ENCODE results near the gene AFAP1L1. TPM values are rescaled to one million over a fixed set of nuclear protein-coding genes. Genes with fewer than 3 reads are reported as not detected.

AFAP1L1 gene
- total RNA-seq, 4 donors from 2014 or later = 48.8 to 99.8 (median 70.3) TPM

GRCh38 chr5:149280124-149280523 lies 8.5 kb downstream of the AFAP1L1 start:
- TF ChIP-seq, protein P1, sequence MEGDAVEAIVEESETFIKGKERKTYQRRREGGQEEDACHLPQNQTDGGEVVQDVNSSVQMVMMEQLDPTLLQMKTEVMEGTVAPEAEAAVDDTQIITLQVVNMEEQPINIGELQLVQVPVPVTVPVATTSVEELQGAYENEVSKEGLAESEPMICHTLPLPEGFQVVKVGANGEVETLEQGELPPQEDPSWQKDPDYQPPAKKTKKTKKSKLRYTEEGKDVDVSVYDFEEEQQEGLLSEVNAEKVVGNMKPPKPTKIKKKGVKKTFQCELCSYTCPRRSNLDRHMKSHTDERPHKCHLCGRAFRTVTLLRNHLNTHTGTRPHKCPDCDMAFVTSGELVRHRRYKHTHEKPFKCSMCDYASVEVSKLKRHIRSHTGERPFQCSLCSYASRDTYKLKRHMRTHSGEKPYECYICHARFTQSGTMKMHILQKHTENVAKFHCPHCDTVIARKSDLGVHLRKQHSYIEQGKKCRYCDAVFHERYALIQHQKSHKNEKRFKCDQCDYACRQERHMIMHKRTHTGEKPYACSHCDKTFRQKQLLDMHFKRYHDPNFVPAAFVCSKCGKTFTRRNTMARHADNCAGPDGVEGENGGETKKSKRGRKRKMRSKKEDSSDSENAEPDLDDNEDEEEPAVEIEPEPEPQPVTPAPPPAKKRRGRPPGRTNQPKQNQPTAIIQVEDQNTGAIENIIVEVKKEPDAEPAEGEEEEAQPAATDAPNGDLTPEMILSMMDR (IDR thresholded peaks at IDR 0.05; ENCODE audit: low read depth) = no peak

GRCh38 chr5:149280802-149281201 lies 9.1 kb downstream of the AFAP1L1 start:
- TF ChIP-seq, protein P1 (IDR thresholded peaks at IDR 0.05; ENCODE audit: low read depth) = no peak

DNA sequence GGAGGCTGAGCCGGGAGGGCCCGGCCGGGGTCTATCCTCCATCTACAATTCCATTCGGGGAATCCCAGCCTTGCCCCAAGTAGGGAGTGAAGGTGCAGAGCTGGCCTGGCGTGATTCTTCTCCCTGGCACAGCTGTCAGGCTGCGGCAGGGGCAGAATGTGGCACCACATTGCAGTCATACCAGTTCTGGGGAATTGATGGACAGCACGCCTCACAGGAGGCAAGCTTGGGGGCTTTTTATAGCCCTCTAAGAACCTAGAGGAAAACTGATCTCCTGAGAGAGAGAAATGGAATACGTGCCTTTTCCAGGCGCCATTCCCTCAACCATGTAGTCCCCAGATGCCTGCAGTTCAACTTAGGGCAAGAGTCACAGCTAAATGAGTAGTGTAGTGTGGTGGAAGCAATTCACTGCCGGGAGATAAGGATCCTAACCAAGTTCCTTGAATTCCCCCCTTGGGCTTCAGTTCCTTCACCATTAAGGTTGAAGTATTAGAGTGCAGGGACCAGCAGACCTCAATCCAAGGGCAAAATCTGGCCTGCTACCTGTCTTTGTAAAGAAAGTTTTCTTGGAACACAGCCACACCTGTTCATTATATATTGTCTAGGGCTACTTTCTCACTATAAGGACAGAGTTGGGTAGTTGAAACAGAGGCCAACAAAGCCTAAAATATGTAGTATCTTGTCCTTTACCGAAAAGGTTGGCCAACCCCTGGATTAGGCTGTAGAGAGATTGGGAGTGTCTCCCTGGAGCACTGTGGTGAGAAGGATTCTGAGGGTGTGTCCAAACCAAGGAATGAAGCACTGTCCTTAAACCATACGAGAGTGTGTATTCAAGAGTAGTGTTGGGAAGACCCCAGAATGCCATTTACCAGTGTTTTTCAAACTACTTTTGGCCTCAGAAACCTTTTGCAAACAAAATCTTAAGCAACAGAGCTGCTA lies 10.6 kb downstream of the AFAP1L1 start:
- TF ChIP-seq, protein P1 (IDR thresholded peaks at IDR 0.05; ENCODE audit: low read depth) = no peak

DNA sequence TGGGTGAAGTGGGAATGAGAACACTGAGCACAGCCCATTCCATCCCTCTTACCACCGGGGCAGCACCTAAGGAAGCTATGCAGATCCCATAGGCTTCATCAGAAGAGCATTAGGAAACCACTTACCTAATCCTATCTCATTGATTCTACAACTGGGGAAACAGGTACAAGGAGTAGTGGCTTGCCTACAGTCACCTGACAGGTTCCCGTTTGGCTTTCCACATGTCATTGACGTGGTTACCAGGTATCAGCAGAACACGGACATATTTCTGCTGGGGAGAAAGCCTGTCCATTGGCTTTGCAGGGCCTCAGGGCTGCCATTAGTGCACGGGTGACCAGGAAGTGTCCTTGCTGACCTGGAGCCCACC lies 11.3 kb downstream of the AFAP1L1 start:
- TF ChIP-seq, protein P1 (IDR thresholded peaks at IDR 0.05; ENCODE audit: low read depth) = no peak

GRCh38 chr5:149283626-149284480 lies 12.2 kb downstream of the AFAP1L1 start:
- TF ChIP-seq, protein P1 (IDR thresholded peaks at IDR 0.05; ENCODE audit: low read depth) = no peak

- TF ChIP-seq, protein P1 (IDR thresholded peaks at IDR 0.05; ENCODE audit: low read depth) = no peak
These were observed 12.8 kb downstream of the AFAP1L1 start for GRCh38 chr5:149284501-149284900.

DNA sequence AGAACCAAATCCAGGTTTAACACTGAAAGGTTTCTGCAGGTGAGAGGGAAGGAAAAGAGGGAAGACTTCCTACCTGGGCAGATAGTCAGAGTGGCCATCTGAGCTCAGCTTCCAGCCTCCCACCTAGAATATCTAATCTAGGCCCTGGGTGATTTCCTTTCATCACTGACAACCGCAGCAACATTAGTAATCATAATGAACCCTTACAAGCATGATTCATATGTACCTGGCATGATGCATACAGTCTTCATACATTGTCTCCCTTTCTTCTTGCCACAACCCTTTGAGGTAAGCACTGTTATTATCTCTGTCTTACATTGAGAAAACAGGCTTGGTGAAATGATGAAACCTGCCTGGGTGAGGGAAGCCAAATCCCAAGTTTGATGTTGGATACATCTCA lies 13.5 kb downstream of the AFAP1L1 start:
- TF ChIP-seq, protein P1 (IDR thresholded peaks at IDR 0.05; ENCODE audit: low read depth) = no peak

Measured in subcutaneous adipose tissue (tissue), 4 donors.